H1 (cell line): ENCODE measurements around the gene WDR5. TPM values are rescaled to one million over a fixed set of nuclear protein-coding genes. Genes with fewer than 3 reads are reported as not detected.

ENCODE experiments used
- CTCF ChIA-PET: fragments of 300-600 bp; sonication (Branson Sonifier 250); formaldehyde crosslinking; loops from one replicate; lab custom pipeline; 2021; ENCODE audit not compliant: partially characterized antibody; lab: Charles Lee
- POLR2A ChIA-PET: fragments of 300-600 bp; sonication (Branson Sonifier 250); formaldehyde crosslinking; loops from one replicate; lab custom pipeline; 2021; ENCODE audit warnings: inconsistent platforms; ENCODE audit not compliant: partially characterized antibody; lab: Charles Lee
- DNase-seq, 2 experiments: peaks; one replicate each; pipeline versions ENCODE4 v3.0.0 to v3.0.0-alpha.2; 2010 to 2022; ENCODE audit warnings: low spot score in 2 of 2, low read depth in 1 of 2, mixed read lengths in 1 of 2
- FAIRE-seq: peaks from 2 replicates; lab custom pipeline; 2011; peaks lifted over from hg19 to GRCh38; lab: Jason Lieb, UNC
- H2AFZ ChIP-seq: 2 replicates; pipeline ENCODE4 v1.8.1; 2012; ENCODE audit warnings: low read length, inconsistent platforms
- H2AK5ac ChIP-seq: 2 replicates; pipeline ENCODE4 v1.6.1; 2013; ENCODE audit warnings: low read depth, low read length
- H2BK120ac ChIP-seq: replicated peaks from 2 replicates; pipeline ENCODE3; 2013; ENCODE audit warnings: low read depth, low read length, inconsistent platforms
- H2BK12ac ChIP-seq: 2 replicates; pipeline ENCODE4 v1.6.1; 2013; ENCODE audit warnings: low read depth, low read length
- H2BK15ac ChIP-seq: 2 replicates; pipeline ENCODE4 v1.6.1; 2013; ENCODE audit warnings: low read length
- H2BK20ac ChIP-seq: 2 replicates; pipeline ENCODE4 v1.6.1; 2013; ENCODE audit warnings: low read length
- H2BK5ac ChIP-seq: 2 replicates; pipeline ENCODE4 v1.6.1; 2013; ENCODE audit warnings: low read depth, low read length
- H3K14ac ChIP-seq: 2 replicates; pipeline ENCODE4 v1.6.1; 2013; ENCODE audit warnings: inconsistent platforms; ENCODE audit not compliant: insufficient read length
- H3K18ac ChIP-seq: 2 replicates; pipeline ENCODE4 v1.6.1; 2013; ENCODE audit warnings: low read length; ENCODE audit errors: extremely low read depth
- H3K23ac ChIP-seq: 2 replicates; pipeline ENCODE4 v1.6.1; 2013; ENCODE audit warnings: inconsistent platforms; ENCODE audit not compliant: insufficient read length
- H3K23me2 ChIP-seq: 2 replicates; pipeline ENCODE4 v1.6.1; 2013; ENCODE audit warnings: low read depth, low read length
- H3K27ac ChIP-seq: 2 replicates; pipeline ENCODE4 v1.6.1; 2011; ENCODE audit warnings: low read depth, low read length, inconsistent platforms
- H3K27me3 ChIP-seq, 4 experiments: replicated peaks in 1 of 4; 1 replicate in 1 of 4; 2 replicates in 3 of 4; pipeline versions ENCODE4 v1.6.1 to v1.8.1; 2011 to 2013; ENCODE audit warnings: low read length in 3 of 4, mild to moderate bottlenecking in 3 of 4, inconsistent platforms in 2 of 4, mixed read lengths in 2 of 4, moderate library complexity in 1 of 4; ENCODE audit not compliant: control insufficient read depth in 3 of 4, insufficient read depth in 3 of 4; ENCODE audit errors: extremely low read depth in 1 of 4
- H3K36me3 ChIP-seq, 4 experiments: 2 replicates each; pipeline versions ENCODE4 v1.6.1 to v1.8.1; 2011 to 2013; ENCODE audit warnings: mild to moderate bottlenecking in 4 of 4, low read length in 3 of 4, moderate library complexity in 2 of 4, control low read depth in 1 of 4, inconsistent platforms in 1 of 4; ENCODE audit not compliant: insufficient read depth in 4 of 4, control insufficient read depth in 2 of 4
- H3K4ac ChIP-seq: replicated peaks from 2 replicates; pipeline ENCODE3; 2013; ENCODE audit warnings: low read length, low read depth, mixed read lengths, inconsistent platforms; ENCODE audit not compliant: insufficient read length
- H3K4me1 ChIP-seq, 4 experiments: replicated peaks in 1 of 4; 1 replicate in 1 of 4; 2 replicates in 3 of 4; pipeline versions ENCODE4 v1.6.1 to v1.8.1; 2011 to 2013; ENCODE audit warnings: low read length in 3 of 4, inconsistent platforms in 2 of 4, mixed read lengths in 1 of 4; ENCODE audit not compliant: insufficient read depth in 4 of 4, control insufficient read depth in 3 of 4
- H3K4me2 ChIP-seq, 2 experiments: 2 replicates each; pipeline versions ENCODE4 v1.6.1 to v1.8.1; 2011 to 2013; ENCODE audit warnings: low read depth in 2 of 2, low read length in 2 of 2, control low read depth in 1 of 2, inconsistent platforms in 1 of 2, mild to moderate bottlenecking in 1 of 2; ENCODE audit not compliant: insufficient read depth in 1 of 2
- H3K4me3 ChIP-seq, 4 experiments: fragments of 200-600, 300-600 bp in 1 of 4; sonication (generic), shearing (Covaris generic), sonication (Bioruptor Twin) in 1 of 4; 2 replicates each; pipeline versions ENCODE4 v1.5.1 to v1.8.1; 2011 to 2016; ENCODE audit warnings: low read length in 4 of 4, low read depth in 3 of 4, control low read depth in 2 of 4, inconsistent platforms in 2 of 4, mild to moderate bottlenecking in 2 of 4, mixed read lengths in 1 of 4, moderate library complexity in 1 of 4; ENCODE audit not compliant: insufficient read depth in 2 of 4; ENCODE audit errors: extremely low read depth in 1 of 4
- H3K56ac ChIP-seq: replicated peaks from 2 replicates; pipeline ENCODE3; 2013; ENCODE audit warnings: low read depth, mild to moderate bottlenecking, mixed read lengths, low read length, inconsistent platforms; ENCODE audit not compliant: insufficient read length
- H3K79me1 ChIP-seq: 2 replicates; pipeline ENCODE4 v1.6.1; 2013; ENCODE audit warnings: low read depth, low read length, control low read depth
- H3K79me2 ChIP-seq, 2 experiments: 2 replicates each; pipeline versions ENCODE4 v1.6.1 to v1.8.1; 2012 to 2013; ENCODE audit warnings: low read length in 2 of 2, mild to moderate bottlenecking in 2 of 2, inconsistent platforms in 1 of 2; ENCODE audit not compliant: insufficient read depth in 2 of 2, control insufficient read depth in 1 of 2
- H3K9ac ChIP-seq, 4 experiments: replicated peaks in 1 of 4; 1 replicate in 1 of 4; 2 replicates in 3 of 4; pipeline versions ENCODE4 v1.6.1 to v1.8.1; 2011 to 2013; ENCODE audit warnings: low read depth in 3 of 4, low read length in 3 of 4, control low read depth in 2 of 4, mild to moderate bottlenecking in 2 of 4, moderate library complexity in 2 of 4, inconsistent platforms in 1 of 4; ENCODE audit errors: extremely low read depth in 1 of 4
- H3K9me3 ChIP-seq, 2 experiments: 2 replicates each; pipeline versions ENCODE4 v1.6.1 to v1.8.1; 2012 to 2013; ENCODE audit warnings: mild to moderate bottlenecking in 2 of 2, moderate library complexity in 2 of 2, control low read depth in 1 of 2, inconsistent platforms in 1 of 2, low read depth in 1 of 2, low read length in 1 of 2, mixed read lengths in 1 of 2; ENCODE audit not compliant: insufficient read depth in 2 of 2
- H4K20me1 ChIP-seq, 2 experiments: replicated peaks in 1 of 2; 2 replicates each; pipeline versions ENCODE3 to v1.8.1; 2011 to 2013; ENCODE audit warnings: inconsistent platforms in 2 of 2, low read length in 2 of 2, mild to moderate bottlenecking in 1 of 2; ENCODE audit not compliant: insufficient read depth in 2 of 2, control insufficient read depth in 1 of 2
- H4K5ac ChIP-seq: 2 replicates; pipeline ENCODE4 v1.6.1; 2013; ENCODE audit warnings: low read length, low read depth, mixed read lengths, inconsistent platforms; ENCODE audit not compliant: insufficient read length
- H4K8ac ChIP-seq: 2 replicates; pipeline ENCODE4 v1.8.0; 2013; ENCODE audit warnings: mild to moderate bottlenecking, moderate library complexity, low read length, inconsistent platforms; ENCODE audit not compliant: insufficient read depth; ENCODE audit errors: extremely low read depth
- H4K91ac ChIP-seq: replicated peaks from 2 replicates; pipeline ENCODE3; 2013; ENCODE audit warnings: low read length, mixed read lengths, inconsistent platforms; ENCODE audit not compliant: insufficient read length
- BCL11A ChIP-seq, 2 experiments: IDR thresholded peaks; one replicate each; pipeline ENCODE4 v1.6.1; 2011; ENCODE audit warnings: low read depth in 2 of 2, low read length in 2 of 2, mild to moderate bottlenecking in 2 of 2
- CBX5 ChIP-seq: fragments of 300-800, 300-1000 bp; sonication (generic); IDR thresholded peaks from 2 replicates; pipeline ENCODE4 v1.7.1; 2016; ENCODE audit warnings: antibody characterized with exemption, low read length, low read depth
- CBX8 ChIP-seq: fragments of 300-800, 300-1000 bp; sonication (generic); IDR thresholded peaks from 2 replicates; pipeline ENCODE4 v1.7.1; 2016; ENCODE audit warnings: low read depth, low read length, borderline replicate concordance
- EGR1 ChIP-seq: IDR thresholded peaks from 2 replicates; pipeline ENCODE4 v1.6.1; 2011; ENCODE audit warnings: low read depth, low read length, borderline replicate concordance
- GABPA ChIP-seq: IDR thresholded peaks from 2 replicates; pipeline ENCODE4 v1.6.1; 2011; ENCODE audit warnings: mild to moderate bottlenecking, low read length, moderate library complexity, borderline replicate concordance; ENCODE audit not compliant: insufficient read depth
- GTF2F1 ChIP-seq: IDR thresholded peaks from 2 replicates; pipeline ENCODE4 v1.6.1; 2012; ENCODE audit warnings: low read depth, low read length, improper control_type of control experiment, borderline replicate concordance
- JUN ChIP-seq: IDR thresholded peaks from 2 replicates; pipeline ENCODE4 v1.6.1; 2011; ENCODE audit warnings: low read depth, mild to moderate bottlenecking, improper control_type of control experiment, low read length
- NANOG ChIP-seq: IDR thresholded peaks from 2 replicates; pipeline ENCODE4 v1.6.1; 2011; ENCODE audit warnings: low read length, low read depth, mild to moderate bottlenecking, inconsistent platforms; ENCODE audit not compliant: insufficient read depth, poor library complexity, severe bottlenecking
- SP1 ChIP-seq: IDR thresholded peaks from 2 replicates; pipeline ENCODE4 v1.6.1; 2011; ENCODE audit warnings: low read depth, low read length
- WGBS, 2 experiments: shearing (Covaris generic) in 1 of 2; methylation state at CpG; one replicate each; pipeline versions ENCODE4 v1.1.6 to v1.1.7; 2013 to 2015; ENCODE audit warnings: low lambda C conversion rate in 2 of 2, mixed read lengths in 2 of 2, inconsistent platforms in 1 of 2, low coverage in 1 of 2, missing lambda C conversion rate in 1 of 2; ENCODE audit not compliant: insufficient replicate concordance in 2 of 2, insufficient coverage in 1 of 2, insufficient read length in 1 of 2; ENCODE audit errors: extremely low coverage in 1 of 2, missing lambda C conversion rate in 1 of 2; 5-methylcytosine and 5-hydroxymethylcytosine counted together
- polyA plus RNA-seq, 7 experiments: library from polyadenylated mRNA; depleted of rRNA in 3 of 7; stranded (reverse) in 5 of 7; unstranded in 2 of 7; fragments of >200 nt in 5 of 7; fragments of 200-250 nt in 2 of 7; gene quantifications; 1 replicate in 5 of 7; 2 replicates in 1 of 7; 4 replicates in 1 of 7; pipeline versions ENCODE4 v1.2.1 to v1.2.3, GENCODE V29; 2011 to 2013; ENCODE audit warnings: missing spikeins in 2 of 7, mixed read lengths in 2 of 7
- total RNA-seq: library from RNA; stranded (reverse); fragmentation: NEBNext Ultra II Directional; extraction: Animal tissue kit (Norgen Biotek cat#: 25700); gene quantifications from 2 replicates; pipeline ENCODE4 v1.2.1, GENCODE V29; 2021
- TF ChIP-seq, protein P1 (sequence below), 3 experiments: IDR thresholded peaks; 1 replicate in 2 of 3; 2 replicates in 1 of 3; pipeline versions ENCODE4 v1.5.1 to v1.6.1; 2011; ENCODE audit warnings: low read length in 3 of 3, mild to moderate bottlenecking in 3 of 3, inconsistent platforms in 2 of 3, low read depth in 1 of 3, moderate library complexity in 1 of 3; ENCODE audit not compliant: insufficient read depth in 1 of 3; ENCODE audit errors: control extremely low read depth in 1 of 3

WDR5 gene
- total and polyA plus RNA-seq, 2 of the 8 experiments (the other 6 are each of a cell fraction or from before 2014, with no cell fraction given): 38.4 to 68.1 TPM

- Histone ChIP-seq H3K23me2 (no peaks in the 10 kb centered on the region; the same call in 1 of the 2 replicates), H2BK12ac (no peak overlapping the region), H3K79me2 (no peaks in the 10 kb centered on the region), H4K91ac (no peak overlapping the region), H3K27me3 (no peaks in the 10 kb centered on the region), H4K5ac (no peak overlapping the region), H4K20me1 (no peaks in the 10 kb centered on the region), H3K36me3 (no peaks in the 10 kb centered on the region), H3K4me2 (no peak overlapping the region), H3K18ac (no peak overlapping the region), H3K14ac (no peak overlapping the region), H2AK5ac (no peak overlapping the region), H2BK15ac (no peak overlapping the region), H3K9me3 (no peaks in the 10 kb centered on the region; a peak in 1 of 4 replicates), H3K4me1 (no peaks in the 10 kb centered on the region), H3K23ac (no peak overlapping the region), H2BK120ac (no peak overlapping the region), H3K4ac (no peak overlapping the region), H3K4me3 (no peak overlapping the region), H2BK20ac (no peak overlapping the region), H2BK5ac (no peak overlapping the region), H3K79me1 (no peaks in the 10 kb centered on the region), H3K27ac (no peak overlapping the region), H3K56ac (no peak overlapping the region), H2AFZ (no peak overlapping the region), H3K9ac (no peak overlapping the region), H4K8ac (no peak overlapping the region)
- DNase-seq (no peak), FAIRE-seq (no peak)
- POLR2A ChIA-PET: interaction anchor here (1.0 kb wide), 1 partner anchor 22 kb away, joined by 3 read pairs; no protein-coding TSS in a partner anchor
- WGBS, 2 experiments: 92% methylated on average over 14 of the region's 14 CpGs; no CpG with 5 or more reads in 1 of the 2 experiments
- CTCF ChIA-PET: interaction anchor here (0.6 to 2.7 kb wide), 3 partner anchors 10 to 15 kb away, joined by 3 to 14 read pairs (median 4); no protein-coding TSS in a partner anchor
- TF ChIP-seq JUN (no peak), NANOG (no peak), CBX8 (no peak), SP1 (no peak), EGR1 (no peak), GTF2F1 (no peak), GABPA (no peak), CBX5 (no peak), BCL11A (IDR thresholded peaks at IDR 0.05; ENCODE audit: low read depth in 2 of 2, low read length in 2 of 2) (no peak)
- TF ChIP-seq, protein P1, sequence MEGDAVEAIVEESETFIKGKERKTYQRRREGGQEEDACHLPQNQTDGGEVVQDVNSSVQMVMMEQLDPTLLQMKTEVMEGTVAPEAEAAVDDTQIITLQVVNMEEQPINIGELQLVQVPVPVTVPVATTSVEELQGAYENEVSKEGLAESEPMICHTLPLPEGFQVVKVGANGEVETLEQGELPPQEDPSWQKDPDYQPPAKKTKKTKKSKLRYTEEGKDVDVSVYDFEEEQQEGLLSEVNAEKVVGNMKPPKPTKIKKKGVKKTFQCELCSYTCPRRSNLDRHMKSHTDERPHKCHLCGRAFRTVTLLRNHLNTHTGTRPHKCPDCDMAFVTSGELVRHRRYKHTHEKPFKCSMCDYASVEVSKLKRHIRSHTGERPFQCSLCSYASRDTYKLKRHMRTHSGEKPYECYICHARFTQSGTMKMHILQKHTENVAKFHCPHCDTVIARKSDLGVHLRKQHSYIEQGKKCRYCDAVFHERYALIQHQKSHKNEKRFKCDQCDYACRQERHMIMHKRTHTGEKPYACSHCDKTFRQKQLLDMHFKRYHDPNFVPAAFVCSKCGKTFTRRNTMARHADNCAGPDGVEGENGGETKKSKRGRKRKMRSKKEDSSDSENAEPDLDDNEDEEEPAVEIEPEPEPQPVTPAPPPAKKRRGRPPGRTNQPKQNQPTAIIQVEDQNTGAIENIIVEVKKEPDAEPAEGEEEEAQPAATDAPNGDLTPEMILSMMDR (IDR thresholded peaks at IDR 0.05; ENCODE audit: control extremely low read depth in 1 of 3, insufficient read depth in 1 of 3, low read depth in 1 of 3, low read length in 3 of 3): no peak
These were observed 47.7 kb upstream of the WDR5 start for GRCh38 chr9:134088063-134088725.
